Heart left ventricle (tissue), 16 donors: Measurements from ENCODE around the gene TRAPPC5. TPM values are rescaled to one million over a fixed set of nuclear protein-coding genes. Genes with fewer than 3 reads are reported as not detected.

Experiments used
- ATAC-seq, 4 donors: fragments of 200-7000 bp; cut with Tn5 transposase; one replicate each; pipeline ENCODE4 v1.9.1; 2020 to 2022; ENCODE audit warnings: moderate library complexity in 4 of 4, mild to moderate bottlenecking in 3 of 4, moderate number of reproducible peaks in 1 of 4
- DNase-seq, 5 donors: peaks; one replicate each; pipeline ENCODE4 v3.0.0-alpha.2; 2020
- H3K27ac ChIP-seq, 12 donors: fragments of 200-600 bp; sonication (generic) in 4 of 12; one replicate each; pipeline versions ENCODE4 v1.5.0 to v1.8.0; 2016 to 2022; ENCODE audit warnings: mild to moderate bottlenecking in 2 of 12
- H3K27me3 ChIP-seq, 9 donors: fragments of 200-600 bp; sonication (generic) in 2 of 9; one replicate each; pipeline versions ENCODE4 v1.5.1 to v1.8.0; 2016 to 2022; ENCODE audit warnings: mild to moderate bottlenecking in 3 of 9
- H3K36me3 ChIP-seq, 9 donors: fragments of 200-600 bp; sonication (generic) in 2 of 9; one replicate each; pipeline versions ENCODE4 v1.5.0 to v1.8.0; 2018 to 2022; ENCODE audit warnings: mild to moderate bottlenecking in 2 of 9
- H3K4me1 ChIP-seq, 12 donors: fragments of 200-600 bp; sonication (generic) in 4 of 12; one replicate each; pipeline versions ENCODE4 v1.5.0 to v1.8.0; 2016 to 2022; ENCODE audit warnings: mild to moderate bottlenecking in 3 of 12
- H3K4me3 ChIP-seq, 12 donors: fragments of 200-600 bp; sonication (generic) in 4 of 12; one replicate each; pipeline versions ENCODE4 v1.5.0 to v1.8.0; 2017 to 2022; ENCODE audit warnings: mild to moderate bottlenecking in 9 of 12, moderate library complexity in 4 of 12
- H3K9me3 ChIP-seq, 12 donors: fragments of 200-600 bp; sonication (generic) in 4 of 12; one replicate each; pipeline versions ENCODE4 v1.5.0 to v1.8.0; 2016 to 2022; ENCODE audit warnings: mild to moderate bottlenecking in 1 of 12
- POLR2A ChIP-seq, 2 donors: fragments of 450-650 bp; IDR thresholded peaks; one replicate each; pipeline ENCODE4 v1.6.1; 2017; ENCODE audit warnings: antibody characterized with exemption in 2 of 2, mild to moderate bottlenecking in 2 of 2, moderate library complexity in 2 of 2
- WGBS, 4 donors: extraction: QIAGEN DNeasy Blood & Tissue Kit in 2 of 4; methylation state at CpG; one replicate each; pipeline versions ENCODE4 v1.1.5 to v1.1.7; 2013 to 2018; 5-methylcytosine and 5-hydroxymethylcytosine counted together
- intact Hi-C, 10 donors: fragments of 100-400 bp; cut with DNase I; formaldehyde crosslinking; loops; one replicate each; pipeline versions ENCODE4 v1.11.1 to v1.14.2; 2022
- polyA plus RNA-seq, 2 donors: library from polyadenylated mRNA; stranded (reverse); fragments of 200-250 nt; gene quantifications; one replicate each; pipeline ENCODE4 v1.2.3, GENCODE V29; 2013
- total RNA-seq, 9 donors: library from RNA; depleted of rRNA in 2 of 9; stranded (reverse); fragments of >200 nt in 2 of 9; fragmentation: NEBNext Ultra II Directional in 3 of 9; extraction: Animal tissue kit (Norgen Biotek cat#: 25700) in 3 of 9; gene quantifications; one replicate each; pipeline versions ENCODE4 v1.1.0 to v1.2.4, GENCODE V29; 2016 to 2023
- TF ChIP-seq, protein P1 (sequence below), 12 donors: fragments of 200-600 bp; sonication (generic) in 4 of 12; IDR thresholded peaks; one replicate each; pipeline versions ENCODE4 v1.5.0 to v1.8.0; 2018 to 2022; ENCODE audit warnings: antibody characterized with exemption in 12 of 12, mild to moderate bottlenecking in 5 of 12
- donor health status: ischemic (EF 13 %, LVEDD 7.1; RV severe dilation, severe dysfunction).
- donor health status: healthy with polysubstance abuse.
- donor health status: DM: no; HTN: yes; CAD: no.
- donor health status: DM: no; HTN: no; CAD: no.
- donor health status: ischemic (EF 25% LVEDD 6.9; RV normal size, moderate dysfunction).
- donor health status: ischemic (EF 25% LVEDD 5.7; RV mildly dilated, moderate dysfunction).
- donor health status: healthy.
- donor health status: DM: yes; HTN: yes; CAD: no.
- donor health status: ischemic (EF 35%, LVEDD 5.7; RV mildly dilated, moderate dysfunction).
- donor health status: nonischemic (EF 11% LVEDD 7.7; RV severe dilation, severe dysfunction).
- donor health status: DM: yes; HTN: yes; CAD: no.
- donor health status: PGD.
- donor health status: ischemic (EF 29% LVEDD 5.4; RV normal size, mild dysfunction).
- donor health status: nonischemic (EF 23%, LVEDD 6.1; RV moderate dilation, normal function).

TRAPPC5 gene
- total and polyA plus RNA-seq, 11 donors, result 60.1 to 170 (median 96.9) TPM

DNA sequence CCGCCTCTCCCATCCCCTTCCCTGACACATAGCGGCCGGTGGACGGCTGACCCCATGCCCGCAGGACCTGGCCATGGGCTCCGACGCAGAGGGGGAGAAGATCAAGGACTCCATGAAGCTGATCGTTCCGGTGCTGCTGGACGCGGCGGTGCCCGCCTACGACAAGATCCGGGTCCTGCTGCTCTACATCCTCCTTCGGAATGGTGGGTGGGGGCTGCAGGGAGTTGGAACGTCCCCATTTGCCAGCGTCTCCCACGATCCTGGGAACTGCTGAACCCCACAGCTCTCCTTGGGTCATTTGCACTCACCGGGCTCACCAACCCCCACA lies 36.1 kb upstream of the TRAPPC5 start:
- WGBS, 4 donors, result 89 to 94% (median 93%) methylated on average over 6 to 20 of the region's 20 CpGs
- no peak for TF ChIP-seq POLR2A (IDR thresholded peaks at IDR 0.05)
- TF ChIP-seq, protein P1, sequence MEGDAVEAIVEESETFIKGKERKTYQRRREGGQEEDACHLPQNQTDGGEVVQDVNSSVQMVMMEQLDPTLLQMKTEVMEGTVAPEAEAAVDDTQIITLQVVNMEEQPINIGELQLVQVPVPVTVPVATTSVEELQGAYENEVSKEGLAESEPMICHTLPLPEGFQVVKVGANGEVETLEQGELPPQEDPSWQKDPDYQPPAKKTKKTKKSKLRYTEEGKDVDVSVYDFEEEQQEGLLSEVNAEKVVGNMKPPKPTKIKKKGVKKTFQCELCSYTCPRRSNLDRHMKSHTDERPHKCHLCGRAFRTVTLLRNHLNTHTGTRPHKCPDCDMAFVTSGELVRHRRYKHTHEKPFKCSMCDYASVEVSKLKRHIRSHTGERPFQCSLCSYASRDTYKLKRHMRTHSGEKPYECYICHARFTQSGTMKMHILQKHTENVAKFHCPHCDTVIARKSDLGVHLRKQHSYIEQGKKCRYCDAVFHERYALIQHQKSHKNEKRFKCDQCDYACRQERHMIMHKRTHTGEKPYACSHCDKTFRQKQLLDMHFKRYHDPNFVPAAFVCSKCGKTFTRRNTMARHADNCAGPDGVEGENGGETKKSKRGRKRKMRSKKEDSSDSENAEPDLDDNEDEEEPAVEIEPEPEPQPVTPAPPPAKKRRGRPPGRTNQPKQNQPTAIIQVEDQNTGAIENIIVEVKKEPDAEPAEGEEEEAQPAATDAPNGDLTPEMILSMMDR (IDR thresholded peaks at IDR 0.05), result no peak
- peaks cover 0 to 11% (median 0%) of the 10 kb centered on the region in 9 donors for H3K36me3 ChIP-seq
- H3K27me3 ChIP-seq, result peaks cover 0 to 15% (median 0%) of the 10 kb centered on the region in 9 donors
- H3K4me1 ChIP-seq, result peaks cover 0 to 14% (median 0%) of the 10 kb centered on the region in 12 donors
- intact Hi-C loops, result no loop called here
- no peaks in the 10 kb centered on the region for H3K9me3 ChIP-seq
- H3K4me3 ChIP-seq, result no peak overlapping the region
- DNase-seq (no peak), ATAC-seq (no peak)
- H3K27ac ChIP-seq, result no peak overlapping the region

DNA sequence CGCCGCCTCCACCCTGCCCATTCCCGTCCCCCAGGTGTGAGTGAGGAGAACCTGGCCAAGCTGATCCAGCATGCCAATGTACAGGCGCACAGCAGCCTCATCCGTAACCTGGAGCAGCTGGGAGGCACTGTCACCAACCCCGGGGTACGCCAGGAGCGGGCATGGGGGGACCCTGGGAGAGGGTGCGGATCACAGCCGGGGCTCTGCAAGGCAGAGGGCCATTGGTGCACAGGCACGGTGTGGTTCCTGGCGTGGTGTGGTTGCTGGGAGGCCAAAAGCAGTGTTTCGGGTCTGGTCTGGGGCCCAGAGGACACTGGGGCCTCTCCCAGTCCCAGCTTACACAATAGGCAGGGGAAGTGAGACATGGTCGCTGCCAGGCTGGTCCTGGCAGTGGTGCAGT lies 35.5 kb upstream of the TRAPPC5 start:
- Histone ChIP-seq H3K4me3 (no peak overlapping the region), H3K9me3 (no peaks in the 10 kb centered on the region), H3K27me3 (peaks cover 0 to 15% (median 0%) of the 10 kb centered on the region in 9 donors), H3K4me1 (peaks cover 0 to 14% (median 0%) of the 10 kb centered on the region in 12 donors), H3K36me3 (peaks cover 0 to 11% (median 0%) of the 10 kb centered on the region in 9 donors), H3K27ac (no peak overlapping the region)
- 74 to 92% (median 83%) methylated on average over 10 to 14 of the region's 14 CpGs for WGBS, 4 donors
- no peak for DNase-seq
- TF ChIP-seq, protein P1 (IDR thresholded peaks at IDR 0.05), result no peak
- no peak for TF ChIP-seq POLR2A (IDR thresholded peaks at IDR 0.05)
- ATAC-seq, result no peak
- intact Hi-C loops, result no loop called here

DNA sequence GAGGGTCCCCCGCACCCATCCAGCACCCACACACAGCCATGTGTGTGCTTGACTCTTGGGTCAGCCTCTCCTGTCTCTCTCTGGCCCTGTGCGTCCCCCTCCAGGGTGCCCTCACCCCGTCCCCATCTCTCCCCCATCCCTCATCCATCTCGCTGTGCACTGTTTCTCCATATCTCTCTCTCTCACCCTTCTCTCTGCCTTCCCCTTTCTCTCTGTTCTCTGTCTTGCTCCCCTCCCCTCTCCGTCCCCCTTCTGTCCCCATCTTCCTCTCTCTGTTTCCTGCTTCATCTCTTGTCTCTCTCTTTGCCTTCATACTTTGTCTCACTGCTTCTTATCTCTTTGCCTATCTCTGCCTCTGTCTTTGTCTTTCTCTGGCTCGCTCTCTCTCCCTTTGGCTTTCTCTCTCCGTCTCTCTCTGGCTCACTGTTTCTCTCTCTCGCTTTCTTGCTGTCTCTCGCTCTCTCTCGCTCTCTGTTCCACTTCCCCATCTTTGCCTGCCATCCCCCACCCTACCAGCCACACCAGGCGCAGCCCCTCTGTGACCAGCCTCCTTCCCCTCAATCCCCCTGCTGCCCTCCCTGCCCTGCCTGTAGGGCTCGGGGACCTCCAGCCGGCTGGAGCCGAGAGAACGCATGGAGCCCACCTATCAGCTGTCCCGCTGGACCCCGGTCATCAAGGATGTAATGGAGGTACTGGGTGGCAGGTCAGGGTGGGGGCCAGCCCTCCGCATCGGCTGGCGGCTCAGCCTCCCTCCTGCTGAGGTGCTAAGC lies 34.8 kb upstream of the TRAPPC5 start:
- Histone ChIP-seq H3K27me3 (peaks cover 0 to 15% (median 0%) of the 10 kb centered on the region in 9 donors), H3K9me3 (no peaks in the 10 kb centered on the region), H3K4me3 (no peak overlapping the region), H3K27ac (no peak overlapping the region), H3K4me1 (peaks cover 0 to 14% (median 0%) of the 10 kb centered on the region in 12 donors), H3K36me3 (peaks cover 0 to 11% (median 0%) of the 10 kb centered on the region in 9 donors)
- no peak for TF ChIP-seq POLR2A (IDR thresholded peaks at IDR 0.05)
- TF ChIP-seq, protein P1 (IDR thresholded peaks at IDR 0.05), result no peak
- ATAC-seq (no peak), DNase-seq (no peak)
- intact Hi-C loops, result no loop called here
- 47 to 60% (median 57%) methylated on average over 18 to 20 of the region's 20 CpGs for WGBS, 4 donors

DNA sequence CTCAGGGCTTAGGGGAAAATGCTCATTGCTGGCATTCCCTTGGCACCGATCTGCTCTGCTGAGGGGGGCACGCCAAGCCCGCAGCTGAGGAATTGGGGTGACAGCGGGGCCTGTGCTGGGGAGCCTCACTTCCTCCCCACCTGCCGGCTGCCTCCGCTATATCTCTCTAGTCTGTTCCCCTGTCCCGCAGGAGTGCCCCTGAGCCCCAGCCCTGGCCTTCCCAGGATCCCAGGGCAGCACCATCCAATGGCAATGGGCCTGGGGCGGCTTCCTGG lies 34.3 kb upstream of the TRAPPC5 start:
- intact Hi-C loops, result no loop called here
- ATAC-seq (no peak), DNase-seq (no peak)
- TF ChIP-seq, protein P1 (IDR thresholded peaks at IDR 0.05), result no peak
- peaks cover 0 to 15% (median 0%) of the 10 kb centered on the region in 9 donors for H3K27me3 ChIP-seq
- no peaks in the 10 kb centered on the region for H3K9me3 ChIP-seq
- H3K4me1 ChIP-seq, result peaks cover 0 to 14% (median 0%) of the 10 kb centered on the region in 12 donors
- WGBS, 4 donors, result 75 to 100% (median 81%) methylated on average over 3 to 8 of the region's 8 CpGs
- peaks cover 0 to 11% (median 0%) of the 10 kb centered on the region in 9 donors for H3K36me3 ChIP-seq
- H3K4me3 ChIP-seq, result no peak overlapping the region
- H3K27ac ChIP-seq, result no peak overlapping the region
